PC-3 (cell line): ENCODE data around the gene NRCAM.

Source experiments
- EZH2 ChIP-seq: fragments of 300-600 bp; sonication (generic); IDR thresholded peaks from one replicate; pipeline ENCODE4 v1.6.1; 2017; ENCODE audit warnings: antibody characterized with exemption, mild to moderate bottlenecking, low read length; ENCODE audit not compliant: unreplicated experiment
- TF ChIP-seq, protein P1 (sequence below): fragments of 300-600 bp; sonication (generic); conservative IDR thresholded peaks from 2 replicates; pipeline ENCODE4 v1.5.1; 2017; ENCODE audit warnings: antibody characterized with exemption, low read depth, mild to moderate bottlenecking, low read length

GRCh38 chr7:108329514-108329913, 126.7 kb downstream of the NRCAM start:
- TF ChIP-seq, protein P1, sequence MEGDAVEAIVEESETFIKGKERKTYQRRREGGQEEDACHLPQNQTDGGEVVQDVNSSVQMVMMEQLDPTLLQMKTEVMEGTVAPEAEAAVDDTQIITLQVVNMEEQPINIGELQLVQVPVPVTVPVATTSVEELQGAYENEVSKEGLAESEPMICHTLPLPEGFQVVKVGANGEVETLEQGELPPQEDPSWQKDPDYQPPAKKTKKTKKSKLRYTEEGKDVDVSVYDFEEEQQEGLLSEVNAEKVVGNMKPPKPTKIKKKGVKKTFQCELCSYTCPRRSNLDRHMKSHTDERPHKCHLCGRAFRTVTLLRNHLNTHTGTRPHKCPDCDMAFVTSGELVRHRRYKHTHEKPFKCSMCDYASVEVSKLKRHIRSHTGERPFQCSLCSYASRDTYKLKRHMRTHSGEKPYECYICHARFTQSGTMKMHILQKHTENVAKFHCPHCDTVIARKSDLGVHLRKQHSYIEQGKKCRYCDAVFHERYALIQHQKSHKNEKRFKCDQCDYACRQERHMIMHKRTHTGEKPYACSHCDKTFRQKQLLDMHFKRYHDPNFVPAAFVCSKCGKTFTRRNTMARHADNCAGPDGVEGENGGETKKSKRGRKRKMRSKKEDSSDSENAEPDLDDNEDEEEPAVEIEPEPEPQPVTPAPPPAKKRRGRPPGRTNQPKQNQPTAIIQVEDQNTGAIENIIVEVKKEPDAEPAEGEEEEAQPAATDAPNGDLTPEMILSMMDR = no peak
- TF ChIP-seq EZH2 = no peak
